Spleen (tissue), 11 donors: Measurements from ENCODE around the gene CFHR5. TPM values are rescaled to one million over a fixed set of nuclear protein-coding genes. Genes with fewer than 3 reads are reported as not detected.

ENCODE experiments used
- DNase-seq: peaks from one replicate; pipeline ENCODE4 v3.0.0-alpha.2; 2020
- H3K27ac ChIP-seq, 8 donors: fragments of 200-600 bp; sonication (generic) in 7 of 8; 1 replicate in 4 of 8; 2 replicates in 4 of 8; pipeline versions ENCODE4 v1.5.0 to v1.8.0; 2016 to 2021; ENCODE audit warnings: inconsistent platforms in 4 of 8, mild to moderate bottlenecking in 4 of 8, moderate library complexity in 1 of 8
- H3K27me3 ChIP-seq, 7 donors: fragments of 200-600 bp; sonication (generic) in 6 of 7; replicated peaks in 1 of 7; 1 replicate in 4 of 7; 2 replicates in 3 of 7; pipeline versions ENCODE4 v1.5.0 to v1.8.0; 2016 to 2021; ENCODE audit warnings: inconsistent platforms in 3 of 7, mild to moderate bottlenecking in 1 of 7
- H3K36me3 ChIP-seq, 6 donors: fragments of 200-600 bp; sonication (generic) in 5 of 6; 1 replicate in 4 of 6; 2 replicates in 2 of 6; pipeline versions ENCODE4 v1.5.0 to v1.8.0; 2016 to 2021; ENCODE audit warnings: inconsistent platforms in 2 of 6
- H3K4me1 ChIP-seq, 6 donors: fragments of 200-600 bp; sonication (generic) in 5 of 6; 1 replicate in 3 of 6; 2 replicates in 3 of 6; pipeline versions ENCODE4 v1.5.0 to v1.8.0; 2016 to 2021; ENCODE audit warnings: inconsistent platforms in 3 of 6
- H3K4me3 ChIP-seq, 8 donors: fragments of 200-600 bp; sonication (generic) in 7 of 8; 1 replicate in 4 of 8; 2 replicates in 4 of 8; pipeline versions ENCODE4 v1.5.0 to v1.8.0; 2016 to 2021; ENCODE audit warnings: inconsistent platforms in 4 of 8, mild to moderate bottlenecking in 4 of 8, moderate library complexity in 2 of 8
- H3K9me3 ChIP-seq, 8 donors: fragments of 200-600 bp; sonication (generic) in 7 of 8; 1 replicate in 4 of 8; 2 replicates in 4 of 8; pipeline versions ENCODE4 v1.5.0 to v1.8.0; 2016 to 2021; ENCODE audit warnings: inconsistent platforms in 4 of 8
- POLR2A ChIP-seq, 3 donors: fragments of 450-650 bp; IDR thresholded peaks; one replicate each; pipeline ENCODE4 v1.5.1; 2017; ENCODE audit warnings: antibody characterized with exemption in 3 of 3, mild to moderate bottlenecking in 1 of 3
- POLR2AphosphoS5 ChIP-seq, 3 donors: sonication (generic); formaldehyde crosslinking; IDR thresholded peaks; one replicate each; pipeline ENCODE4 v1.5.1; 2017; ENCODE audit warnings: antibody characterized with exemption in 3 of 3
- WGBS, 5 donors: extraction: QIAGEN DNeasy Blood & Tissue Kit in 3 of 5; methylation state at CpG; one replicate each; pipeline versions ENCODE4 v1.1.5 to v1.1.7; 2013 to 2018; 5-methylcytosine and 5-hydroxymethylcytosine counted together
- intact Hi-C: fragments of 100-400 bp; cut with DNase I; formaldehyde crosslinking; loops from one replicate; pipeline ENCODE4 v1.15.0; 2023; ENCODE audit warnings: low total_unique reads
- polyA plus RNA-seq, 3 donors: library from polyadenylated mRNA; stranded (reverse); fragments of 200-250 nt; gene quantifications; one replicate each; pipeline ENCODE4 v1.2.1, GENCODE V29; 2013
- total RNA-seq, 7 donors: library from RNA; depleted of rRNA in 3 of 7; stranded (reverse); fragments of >200 nt in 3 of 7; fragmentation: NEBNext Ultra II Directional in 4 of 7; extraction: Animal tissue kit (Norgen Biotek cat#: 25700) in 4 of 7; gene quantifications; one replicate each; pipeline versions ENCODE4 v1.1.0 to v1.2.1, GENCODE V29; 2016 to 2021
- TF ChIP-seq, protein P1 (sequence below), 11 experiments: fragments of 200-600 bp in 7 of 11; fragments of 450-650 bp in 4 of 11; sonication (generic) in 4 of 11; IDR thresholded peaks in 8 of 11; conservative IDR thresholded peaks in 3 of 11; 1 replicate in 7 of 11; 2 replicates in 4 of 11; pipeline versions ENCODE4 v1.4.0 to v1.8.0; 2016 to 2021; ENCODE audit warnings: antibody characterized with exemption in 11 of 11, inconsistent platforms in 4 of 11, mild to moderate bottlenecking in 1 of 11
- donor health status: healthy with polysubstance abuse.
- donor health status: DM: no; HTN: no; CAD: no; lungs with moderate emphysema.
- donor health status: DM: no; HTN: no; CAD: no.
- donor health status: Bipolar disorder and iron deficiency.
- donor health status: healthy.
- donor health status: DM: no; HTN: no; CAD: no.
- donor health status: DM: yes; HTN: yes; CAD: no.

The CFHR5 gene
- total and polyA plus RNA-seq, 10 donors = not detected

DNA sequence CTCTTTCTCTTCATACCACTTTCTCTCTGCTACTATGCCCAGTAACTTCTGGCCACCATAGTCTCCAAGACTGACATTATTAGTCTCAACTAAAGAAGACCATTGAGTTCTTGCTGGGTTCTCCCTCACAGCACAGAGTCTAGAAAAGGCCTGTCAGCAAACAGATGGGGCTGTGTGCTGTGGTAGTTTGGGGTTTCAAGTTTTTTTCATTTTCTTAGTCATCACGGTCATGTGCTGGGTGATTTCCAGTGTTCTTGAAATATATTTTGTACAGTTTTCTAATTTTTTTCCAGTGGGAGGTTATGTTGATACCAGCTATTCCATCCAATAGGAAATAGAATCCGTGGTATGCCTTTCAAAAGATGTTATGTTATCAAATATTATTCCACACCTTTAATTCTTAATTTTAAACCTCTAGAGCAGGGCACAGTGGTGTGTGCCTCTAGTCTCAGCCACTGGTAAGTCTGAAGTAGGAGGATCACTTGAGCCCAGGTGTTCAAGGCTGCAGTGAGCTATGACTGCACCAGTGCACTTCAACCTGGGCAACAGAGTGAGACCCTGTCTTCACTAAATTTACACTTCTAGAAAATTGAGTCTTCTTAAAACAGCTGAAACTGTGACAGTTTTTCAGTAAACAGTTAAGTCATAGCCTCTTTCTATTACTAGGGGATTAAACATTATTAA, 25.5 kb upstream of the CFHR5 start:
- Histone ChIP-seq H3K36me3 (no peaks in the 10 kb centered on the region), H3K4me3 (no peak overlapping the region), H3K27ac (no peak overlapping the region), H3K4me1 (no peaks in the 10 kb centered on the region), H3K27me3 (no peaks in the 10 kb centered on the region), H3K9me3 (peaks cover 0 to 10% (median 0%) of the 10 kb centered on the region in 8 donors)
- 70 to 73% (median 71%) methylated on average over 2 of the region's 2 CpGs for WGBS, 5 donors
- no peak for DNase-seq
- intact Hi-C loops = no loop called here
- no peak for TF ChIP-seq POLR2AphosphoS5 (IDR thresholded peaks at IDR 0.05)
- TF ChIP-seq POLR2A (IDR thresholded peaks at IDR 0.05) = no peak
- TF ChIP-seq, protein P1, sequence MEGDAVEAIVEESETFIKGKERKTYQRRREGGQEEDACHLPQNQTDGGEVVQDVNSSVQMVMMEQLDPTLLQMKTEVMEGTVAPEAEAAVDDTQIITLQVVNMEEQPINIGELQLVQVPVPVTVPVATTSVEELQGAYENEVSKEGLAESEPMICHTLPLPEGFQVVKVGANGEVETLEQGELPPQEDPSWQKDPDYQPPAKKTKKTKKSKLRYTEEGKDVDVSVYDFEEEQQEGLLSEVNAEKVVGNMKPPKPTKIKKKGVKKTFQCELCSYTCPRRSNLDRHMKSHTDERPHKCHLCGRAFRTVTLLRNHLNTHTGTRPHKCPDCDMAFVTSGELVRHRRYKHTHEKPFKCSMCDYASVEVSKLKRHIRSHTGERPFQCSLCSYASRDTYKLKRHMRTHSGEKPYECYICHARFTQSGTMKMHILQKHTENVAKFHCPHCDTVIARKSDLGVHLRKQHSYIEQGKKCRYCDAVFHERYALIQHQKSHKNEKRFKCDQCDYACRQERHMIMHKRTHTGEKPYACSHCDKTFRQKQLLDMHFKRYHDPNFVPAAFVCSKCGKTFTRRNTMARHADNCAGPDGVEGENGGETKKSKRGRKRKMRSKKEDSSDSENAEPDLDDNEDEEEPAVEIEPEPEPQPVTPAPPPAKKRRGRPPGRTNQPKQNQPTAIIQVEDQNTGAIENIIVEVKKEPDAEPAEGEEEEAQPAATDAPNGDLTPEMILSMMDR (IDR thresholded peaks at IDR 0.05 in 8 of 11, conservative IDR thresholded peaks at IDR 0.05 in 3 of 11) = no peak

DNA sequence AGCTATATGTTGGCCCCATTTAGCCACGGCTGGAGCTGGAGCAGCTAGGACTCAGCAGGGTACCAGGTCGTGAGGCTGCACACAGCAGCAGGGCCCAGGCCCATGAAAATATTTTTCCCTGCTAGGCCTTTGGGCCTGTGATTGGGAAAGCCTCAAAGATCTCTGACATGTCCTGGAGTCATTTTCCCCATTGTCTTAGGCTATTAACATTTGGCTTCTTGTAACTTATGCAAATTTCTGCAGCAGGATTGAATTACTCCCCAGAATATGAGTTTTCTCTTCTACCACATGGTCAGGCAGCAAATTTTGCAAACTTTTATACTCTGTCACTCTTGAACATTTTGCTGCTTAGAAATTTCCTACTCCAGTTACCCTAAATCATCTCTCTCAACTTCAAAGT, 22.6 kb upstream of the CFHR5 start:
- intact Hi-C loops = no loop called here
- Histone ChIP-seq H3K27me3 (no peaks in the 10 kb centered on the region), H3K27ac (no peak overlapping the region), H3K36me3 (no peaks in the 10 kb centered on the region), H3K4me1 (no peaks in the 10 kb centered on the region), H3K4me3 (no peak overlapping the region), H3K9me3 (peaks cover 0 to 10% (median 0%) of the 10 kb centered on the region in 8 donors)
- no peak for TF ChIP-seq POLR2AphosphoS5 (IDR thresholded peaks at IDR 0.05)
- TF ChIP-seq, protein P1 (IDR thresholded peaks at IDR 0.05 in 8 of 11, conservative IDR thresholded peaks at IDR 0.05 in 3 of 11) = no peak
- no peak for TF ChIP-seq POLR2A (IDR thresholded peaks at IDR 0.05)
- WGBS, 5 donors = 56 to 86% (median 77%) methylated on average over 2 of the region's 2 CpGs
- no peak for DNase-seq

DNA sequence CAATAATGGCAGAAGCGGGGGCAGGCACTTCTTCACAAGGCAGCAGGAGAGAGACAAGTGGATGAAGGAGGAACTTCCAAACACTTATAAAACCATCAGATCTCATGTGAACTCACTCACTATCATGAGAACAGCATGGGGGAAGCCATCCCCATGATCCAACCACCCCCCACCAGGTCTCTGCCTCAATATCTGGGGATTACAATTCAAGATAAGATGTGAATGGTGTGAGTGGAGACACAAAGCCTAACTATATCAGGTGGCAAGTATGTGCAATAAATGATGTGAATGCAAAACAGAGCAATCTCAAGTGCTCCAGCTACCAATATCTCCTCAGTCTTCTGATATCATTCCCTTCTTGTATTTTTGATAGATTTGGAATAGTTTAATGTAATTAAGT, 21.4 kb upstream of the CFHR5 start:
- H3K4me1 ChIP-seq = no peaks in the 10 kb centered on the region
- no peak overlapping the region for H3K27ac ChIP-seq
- H3K9me3 ChIP-seq = peaks cover 0 to 10% (median 0%) of the 10 kb centered on the region in 8 donors
- TF ChIP-seq POLR2AphosphoS5 (IDR thresholded peaks at IDR 0.05) = no peak
- TF ChIP-seq POLR2A (IDR thresholded peaks at IDR 0.05) = no peak
- TF ChIP-seq, protein P1 (IDR thresholded peaks at IDR 0.05 in 8 of 11, conservative IDR thresholded peaks at IDR 0.05 in 3 of 11) = no peak
- intact Hi-C loops = no loop called here
- no peaks in the 10 kb centered on the region for H3K27me3 ChIP-seq
- no peak for DNase-seq
- 83 to 96% (median 94%) methylated on average over 1 of the region's 1 CpG for WGBS, 5 donors
- no peak overlapping the region for H3K4me3 ChIP-seq
- H3K36me3 ChIP-seq = no peaks in the 10 kb centered on the region

DNA sequence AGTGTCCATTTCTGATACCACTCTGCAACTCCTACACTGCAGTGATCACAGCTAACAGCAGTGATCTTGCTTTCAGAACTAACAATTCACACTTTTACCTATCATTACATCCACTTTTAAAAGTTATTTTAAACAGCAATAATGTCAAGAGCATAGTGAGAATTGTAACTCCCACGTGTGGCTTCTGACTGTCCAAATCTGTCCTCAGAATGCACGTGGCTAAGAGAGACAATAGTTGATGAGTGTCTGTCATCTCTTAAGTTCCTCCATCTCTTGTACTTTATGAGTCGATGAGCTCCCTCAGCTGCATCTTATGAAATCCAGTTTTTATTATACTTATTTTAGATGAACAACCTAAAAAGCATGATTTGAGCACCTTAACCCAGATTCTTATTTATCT, 16.5 kb upstream of the CFHR5 start:
- no peak overlapping the region for H3K4me3 ChIP-seq

More for the DNA sequence above, 16.5 kb upstream of the CFHR5 start:
- H3K27ac ChIP-seq = no peak overlapping the region
- H3K27me3 ChIP-seq = no peaks in the 10 kb centered on the region
- no peaks in the 10 kb centered on the region for H3K4me1 ChIP-seq
- peaks cover 0 to 3% (median 0%) of the 10 kb centered on the region in 8 donors for H3K9me3 ChIP-seq
- DNase-seq = no peak
- intact Hi-C loops = no loop called here
- WGBS, 5 donors = 49 to 73% (median 58%) methylated on average over 3 of the region's 3 CpGs
- TF ChIP-seq POLR2AphosphoS5 (IDR thresholded peaks at IDR 0.05) (no peak), POLR2A (IDR thresholded peaks at IDR 0.05) (no peak)
- TF ChIP-seq, protein P1 (IDR thresholded peaks at IDR 0.05 in 8 of 11, conservative IDR thresholded peaks at IDR 0.05 in 3 of 11) = no peak
- H3K36me3 ChIP-seq = no peaks in the 10 kb centered on the region
